Measurements from ENCODE around the gene PDK2.

Gene PDK2

GRCh38 chr17:50137042-50137441 is 41.9 kb downstream of the PDK2 start:
- Histone ChIP-seq H3K9me2 (replicated peaks; ENCODE audit: insufficient read depth, low read length) (no peaks in the 10 kb centered on the region), H3K27ac (ENCODE audit: low read depth, low read length) (no peak overlapping the region), H3K36me3 (ENCODE audit: low read length) (peaks cover 15% of the 10 kb centered on the region), H2AFZ (ENCODE audit: low read depth, low read length, severe bottlenecking) (no peak overlapping the region), H4K20me1 (ENCODE audit: low read depth, low read length) (no peaks in the 10 kb centered on the region), H3K9me3 (ENCODE audit: insufficient read depth, low read length) (no peaks in the 10 kb centered on the region), H3K79me2 (ENCODE audit: insufficient read depth, low read length) (no peaks in the 10 kb centered on the region), H3K4me3 (ENCODE audit: insufficient read depth, low read length, poor library complexity, severe bottlenecking) (no peak overlapping the region), H3K9ac (ENCODE audit: low read length) (no peak overlapping the region), H3K4me2 (ENCODE audit: low read depth, low read length, poor library complexity, severe bottlenecking) (no peak overlapping the region), H3K27me3 (ENCODE audit: low read length) (no peaks in the 10 kb centered on the region), H3F3A (ENCODE audit: insufficient read depth) (0 out of 2 replicates have a peak, but pooled peaks cover 4% of the 10 kb centered on the region)
- no peak for TF ChIP-seq EZH2phosphoT487 (conservative IDR thresholded peaks at IDR 0.05; ENCODE audit: low read length)
- TF ChIP-seq CTCF (IDR thresholded peaks at IDR 0.05; ENCODE audit: insufficient read depth, low read length, poor library complexity, severe bottlenecking): no peak

DNA sequence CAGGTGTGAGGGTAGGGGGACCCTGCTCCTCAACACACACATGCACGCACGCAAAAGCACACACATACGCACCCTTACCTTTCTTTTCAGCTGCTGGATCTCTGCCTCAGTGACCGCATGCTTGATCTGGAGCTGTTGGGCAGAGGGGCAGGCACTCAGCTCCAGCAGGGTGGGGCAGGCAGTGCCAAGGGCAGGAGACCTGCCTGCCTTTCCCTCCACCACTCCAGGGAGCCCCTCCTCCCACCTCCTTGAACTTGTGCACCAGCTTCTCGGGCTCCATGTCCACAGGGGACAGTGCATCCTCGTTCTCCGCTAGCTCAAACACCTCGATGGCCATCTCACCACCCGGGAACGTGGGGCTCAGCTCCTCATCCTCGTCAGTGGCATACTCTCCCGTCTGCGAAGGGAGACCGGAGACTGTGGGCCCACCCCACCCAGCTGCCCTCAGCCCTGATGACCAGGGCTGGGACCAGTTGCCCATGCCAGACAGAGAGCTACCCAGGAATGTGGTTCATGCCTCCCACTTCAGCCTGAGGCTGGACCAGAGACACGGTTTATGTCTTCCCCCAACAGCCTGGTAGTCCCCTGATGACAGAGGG is 44.1 kb downstream of the PDK2 start:
- no peaks in the 10 kb centered on the region for H4K20me1 ChIP-seq (ENCODE audit: low read depth, low read length)
- H3K36me3 ChIP-seq (ENCODE audit: low read length): peaks cover 15% of the 10 kb centered on the region
- H3K9me2 ChIP-seq (replicated peaks; ENCODE audit: insufficient read depth, low read length): no peaks in the 10 kb centered on the region
- H3K27me3 ChIP-seq (ENCODE audit: low read length): no peaks in the 10 kb centered on the region
- no peak overlapping the region for H3K4me2 ChIP-seq (ENCODE audit: low read depth, low read length, poor library complexity, severe bottlenecking)
- H3K79me2 ChIP-seq (ENCODE audit: insufficient read depth, low read length): no peaks in the 10 kb centered on the region
- H3K9ac ChIP-seq (ENCODE audit: low read length): no peak overlapping the region
- H3K9me3 ChIP-seq (ENCODE audit: insufficient read depth, low read length): no peaks in the 10 kb centered on the region
- no peaks in the 10 kb centered on the region for H3F3A ChIP-seq (ENCODE audit: insufficient read depth)
- H3K4me3 ChIP-seq (ENCODE audit: insufficient read depth, low read length, poor library complexity, severe bottlenecking): no peak overlapping the region
- TF ChIP-seq CTCF (IDR thresholded peaks at IDR 0.05; ENCODE audit: insufficient read depth, low read length, poor library complexity, severe bottlenecking) (no peak), EZH2phosphoT487 (conservative IDR thresholded peaks at IDR 0.05; ENCODE audit: low read length) (no peak)
- no peak overlapping the region for H3K27ac ChIP-seq (ENCODE audit: low read depth, low read length)
- H2AFZ ChIP-seq (ENCODE audit: low read depth, low read length, severe bottlenecking): no peak overlapping the region

- no peak overlapping the region for H3K4me3 ChIP-seq (ENCODE audit: insufficient read depth, low read length, poor library complexity, severe bottlenecking)
- H2AFZ ChIP-seq (ENCODE audit: low read depth, low read length, severe bottlenecking): no peak overlapping the region
- H3K27ac ChIP-seq (ENCODE audit: low read depth, low read length): no peak overlapping the region
- TF ChIP-seq EZH2phosphoT487 (conservative IDR thresholded peaks at IDR 0.05; ENCODE audit: low read length): no peak
- TF ChIP-seq CTCF (IDR thresholded peaks at IDR 0.05; ENCODE audit: insufficient read depth, low read length, poor library complexity, severe bottlenecking): peak; percentile 78
- no peaks in the 10 kb centered on the region for H3K27me3 ChIP-seq (ENCODE audit: low read length)
- H3K79me2 ChIP-seq (ENCODE audit: insufficient read depth, low read length): no peaks in the 10 kb centered on the region
- no peaks in the 10 kb centered on the region for H3F3A ChIP-seq (ENCODE audit: insufficient read depth)
- no peak overlapping the region for H3K4me2 ChIP-seq (ENCODE audit: low read depth, low read length, poor library complexity, severe bottlenecking)
- H4K20me1 ChIP-seq (ENCODE audit: low read depth, low read length): no peaks in the 10 kb centered on the region
- H3K9ac ChIP-seq (ENCODE audit: low read length): no peak overlapping the region
- H3K9me2 ChIP-seq (replicated peaks; ENCODE audit: insufficient read depth, low read length): no peaks in the 10 kb centered on the region
- peaks cover 15% of the 10 kb centered on the region for H3K36me3 ChIP-seq (ENCODE audit: low read length)
- H3K9me3 ChIP-seq (ENCODE audit: insufficient read depth, low read length): no peaks in the 10 kb centered on the region
Measured at GRCh38 chr17:50139950-50140885, 45.1 kb downstream of the PDK2 start.
